ENCODE results near the gene RCSD1. TPM values are rescaled to one million over a fixed set of nuclear protein-coding genes. Genes with fewer than 3 reads are reported as not detected.

Gene RCSD1
- total RNA-seq, 1 donor from 2014 or later, result 0.98 TPM

- H3K27ac Mint-ChIP-seq (ENCODE audit: unreplicated experiment), result no peak overlapping the region
- H3K36me3 ChIP-seq (ENCODE audit: insufficient read depth, low read length), result no peaks in the 10 kb centered on the region
These were observed 35.2 kb upstream of the RCSD1 start for GRCh38 chr1:167594822-167595221.

DNA sequence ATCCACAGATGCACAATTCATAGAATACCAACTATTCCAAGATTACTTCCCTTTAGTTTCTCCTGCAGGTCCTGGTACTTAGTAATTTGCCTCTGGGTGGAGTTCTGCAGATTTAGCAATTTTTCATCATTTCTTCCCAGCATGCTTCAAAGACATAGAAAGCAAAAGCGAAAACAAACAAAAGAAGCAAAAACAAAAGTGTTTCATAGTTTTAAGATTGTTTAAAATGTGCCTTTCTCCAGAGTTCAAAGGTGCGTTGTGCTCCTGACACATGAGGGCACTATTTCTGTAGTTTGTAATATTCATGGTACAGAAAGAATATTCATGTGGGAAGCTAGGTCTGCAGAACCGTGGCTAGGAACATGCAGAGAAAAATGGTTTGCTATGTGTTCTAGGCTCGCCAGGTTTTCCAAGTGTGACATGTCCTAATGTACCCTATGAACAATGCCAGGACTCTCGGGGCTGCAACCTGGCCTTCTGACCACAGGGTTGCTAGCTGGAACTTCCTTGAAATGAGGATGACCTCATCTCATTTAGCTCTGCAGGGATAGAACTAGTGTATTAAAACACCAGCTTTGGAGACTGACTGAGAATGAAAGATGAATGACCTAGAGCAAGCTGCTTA lies 30.0 kb upstream of the RCSD1 start:
- Histone ChIP-seq H4K20me1 (ENCODE audit: insufficient read depth, low read length) (no peaks in the 10 kb centered on the region), H3K4me1 (ENCODE audit: insufficient read depth, low read length) (no peaks in the 10 kb centered on the region), H3K9ac (ENCODE audit: low read length) (no peak overlapping the region), H3K4me2 (ENCODE audit: low read length) (peak overlapping the region; percentile 13), H3K36me3 (ENCODE audit: insufficient read depth, low read length) (no peaks in the 10 kb centered on the region), H3K79me2 (ENCODE audit: insufficient read depth, low read length) (no peaks in the 10 kb centered on the region), H3K9me3 (ENCODE audit: insufficient read depth, low read depth, low read length) (no peaks in the 10 kb centered on the region), H3K4me3 (ENCODE audit: insufficient read depth, low read depth, low read length) (no peak overlapping the region), H2AFZ (ENCODE audit: low read depth, low read length) (no peak overlapping the region), H3K27ac (ENCODE audit: low read depth, low read length) (no peak overlapping the region), H3K27me3 (ENCODE audit: insufficient read depth, low read length) (no peaks in the 10 kb centered on the region)
- DNase-seq (ENCODE audit: low read depth), result peak; percentile 46
- Mint-ChIP-seq H3K27ac (ENCODE audit: unreplicated experiment) (no peak overlapping the region), H3K4me3 (ENCODE audit: unreplicated experiment) (no peak overlapping the region), H3K4me1 (ENCODE audit: low read depth, unreplicated experiment) (peaks cover 8% of the 10 kb centered on the region), H3K9me3 (ENCODE audit: unreplicated experiment) (peaks cover 7% of the 10 kb centered on the region), H3K27me3 (ENCODE audit: low read depth, unreplicated experiment) (peaks cover 12% of the 10 kb centered on the region), H3K36me3 (ENCODE audit: low read depth, unreplicated experiment) (no peaks in the 10 kb centered on the region)
- no peak for FAIRE-seq
- TF ChIP-seq EZH2 (IDR thresholded peaks at IDR 0.05; ENCODE audit: insufficient read depth, low read length) (no peak), CTCF (IDR thresholded peaks at IDR 0.05; ENCODE audit: insufficient read depth, low read depth, low read length) (peak; percentile 31)

More at GRCh38 chr1:167594822-167595221, 35.2 kb upstream of the RCSD1 start:
- DNase-seq (ENCODE audit: low read depth) (no peak), FAIRE-seq (no peak)
- TF ChIP-seq EZH2 (IDR thresholded peaks at IDR 0.05; ENCODE audit: insufficient read depth, low read length) (no peak), CTCF (IDR thresholded peaks at IDR 0.05; ENCODE audit: insufficient read depth, low read depth, low read length) (no peak)
- H3K27ac ChIP-seq (ENCODE audit: low read depth, low read length), result no peak overlapping the region
- H3K79me2 ChIP-seq (ENCODE audit: insufficient read depth, low read length), result no peaks in the 10 kb centered on the region
- no peak overlapping the region for H3K9ac ChIP-seq (ENCODE audit: low read length)
- peaks cover 19% of the 10 kb centered on the region for H3K27me3 Mint-ChIP-seq (ENCODE audit: low read depth, unreplicated experiment)
- no peaks in the 10 kb centered on the region for H4K20me1 ChIP-seq (ENCODE audit: insufficient read depth, low read length)
- H3K27me3 ChIP-seq (ENCODE audit: insufficient read depth, low read length), result peaks cover 2% of the 10 kb centered on the region
- no peaks in the 10 kb centered on the region for H3K9me3 ChIP-seq (ENCODE audit: insufficient read depth, low read depth, low read length)
- H3K9me3 Mint-ChIP-seq (ENCODE audit: unreplicated experiment), result peaks cover 3% of the 10 kb centered on the region
- no peak overlapping the region for H3K4me3 Mint-ChIP-seq (ENCODE audit: unreplicated experiment)
- H3K4me3 ChIP-seq (ENCODE audit: insufficient read depth, low read depth, low read length), result no peak overlapping the region
- no peaks in the 10 kb centered on the region for H3K36me3 Mint-ChIP-seq (ENCODE audit: low read depth, unreplicated experiment)
- no peak overlapping the region for H3K4me2 ChIP-seq (ENCODE audit: low read length)
- no peaks in the 10 kb centered on the region for H3K4me1 ChIP-seq (ENCODE audit: insufficient read depth, low read length)
- H2AFZ ChIP-seq (ENCODE audit: low read depth, low read length), result no peak overlapping the region
- no peaks in the 10 kb centered on the region for H3K4me1 Mint-ChIP-seq (ENCODE audit: low read depth, unreplicated experiment)

Measured in astrocyte (in vitro differentiated cells and primary cell).